ENCODE data around the gene RAP1GDS1. TPM values are rescaled to one million over a fixed set of nuclear protein-coding genes. Genes with fewer than 3 reads are reported as not detected.

RAP1GDS1 gene
- total and polyA plus RNA-seq, 2 of the 13 experiments (the other 11 are each of a cell fraction or from before 2014, with no cell fraction given): 19.3 to 42.5 TPM

- TF ChIP-seq RARA (CRISPR knock-in tag; IDR thresholded peaks at IDR 0.05) (0 out of 2 replicates have a peak, but pooled peaks have one; percentile 25), CEBPG (CRISPR knock-in tag; IDR thresholded peaks at IDR 0.05) (peak; percentile 33), ELF1 (CRISPR knock-in tag; IDR thresholded peaks at IDR 0.05) (no peak), THRA (CRISPR knock-in tag; IDR thresholded peaks at IDR 0.05; ENCODE audit: borderline replicate concordance) (peak; percentile 32; the same call in 1 of the 2 replicates), HMG20A (CRISPR knock-in tag; IDR thresholded peaks at IDR 0.05; ENCODE audit: borderline replicate concordance) (no peak), ZNF530 (CRISPR knock-in tag; IDR thresholded peaks at IDR 0.05; ENCODE audit: low read depth) (no peak), ZNF790 (CRISPR knock-in tag; IDR thresholded peaks at IDR 0.05; ENCODE audit: borderline replicate concordance) (no peak), ZNF839 (CRISPR knock-in tag; IDR thresholded peaks at IDR 0.05; ENCODE audit: borderline replicate concordance) (no peak), ZNF746 (CRISPR knock-in tag; IDR thresholded peaks at IDR 0.05) (no peak), ZNF335 (CRISPR knock-in tag; IDR thresholded peaks at IDR 0.05) (no peak), IRF2 (CRISPR knock-in tag; IDR thresholded peaks at IDR 0.05) (no peak), KAT7 (CRISPR knock-in tag; IDR thresholded peaks at IDR 0.05; ENCODE audit: borderline replicate concordance) (no peak), ARID5B (CRISPR knock-in tag; IDR thresholded peaks at IDR 0.05) (0 out of 2 replicates have a peak, but pooled peaks have one; percentile 36)
Observed at GRCh38 chr4:98318521-98318920, 57.3 kb downstream of the RAP1GDS1 start (continued).

Measured in HepG2 (cell line).